ENCODE data around the gene LRMDA.

- TF ChIP-seq CTCF (tag by site-specific recombination; IDR thresholded peaks at IDR 0.05), result no peak
- TF ChIP-seq ZNF16 (tag by site-specific recombination; IDR thresholded peaks at IDR 0.05; ENCODE audit: low read depth), result no peak
- TF ChIP-seq ZBTB26 (tag by site-specific recombination; optimal IDR thresholded peaks at IDR 0.05), result no peak
- no peak for TF ChIP-seq REST (tag by site-specific recombination; IDR thresholded peaks at IDR 0.05)
- no peak for TF ChIP-seq SETDB1 (IDR thresholded peaks at IDR 0.05; ENCODE audit: insufficient read length, low read length)
These were observed 771.4 kb downstream of the LRMDA start for GRCh38 chr10:76202777-76203176.
